ENCODE results near the gene SLTM. TPM values are rescaled to one million over a fixed set of nuclear protein-coding genes. Genes with fewer than 3 reads are reported as not detected.

The SLTM gene
- total RNA-seq, 1 donor from 2014 or later, result 93.9 TPM

- no peak overlapping the region for H3K27ac Mint-ChIP-seq (ENCODE audit: unreplicated experiment)
- no peak for TF ChIP-seq CTCF (IDR thresholded peaks at IDR 0.05)
- H3K36me3 Mint-ChIP-seq (ENCODE audit: unreplicated experiment), result no peaks in the 10 kb centered on the region
- peaks cover 39% of the 10 kb centered on the region for H3K27me3 Mint-ChIP-seq (ENCODE audit: unreplicated experiment)
- no peak for DNase-seq (ENCODE audit: extremely low spot score, unreplicated experiment)
- H3K9me3 Mint-ChIP-seq (ENCODE audit: unreplicated experiment), result no peaks in the 10 kb centered on the region
- no peak overlapping the region for H3K4me3 Mint-ChIP-seq (ENCODE audit: unreplicated experiment)
- peaks cover 4% of the 10 kb centered on the region for H3K4me1 Mint-ChIP-seq (ENCODE audit: unreplicated experiment)
These were observed 44.4 kb upstream of the SLTM start for GRCh38 chr15:58977887-58978286.

DNA sequence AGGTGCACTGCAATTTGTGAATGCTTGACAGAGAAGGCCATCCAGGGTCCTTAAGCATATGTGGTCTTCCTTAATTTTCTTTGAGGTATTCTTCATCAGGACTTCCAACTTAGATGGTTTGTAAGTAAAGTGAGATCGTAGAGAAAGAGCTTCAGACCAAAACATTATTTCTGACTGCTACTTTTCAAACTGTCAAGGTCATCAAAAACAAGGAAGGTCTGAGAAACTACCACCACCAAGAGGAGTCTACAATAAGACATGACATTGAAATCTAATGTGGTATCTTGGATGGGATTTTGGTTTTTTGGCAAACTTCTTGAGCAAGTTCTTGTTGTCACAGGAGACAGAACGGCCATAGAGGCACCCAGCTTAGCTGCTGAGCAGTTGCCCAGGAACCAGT is 34.0 kb upstream of the SLTM start:
- H3K36me3 Mint-ChIP-seq (ENCODE audit: unreplicated experiment), result no peaks in the 10 kb centered on the region
- peaks cover 21% of the 10 kb centered on the region for H3K27me3 Mint-ChIP-seq (ENCODE audit: unreplicated experiment)
- TF ChIP-seq CTCF (IDR thresholded peaks at IDR 0.05), result no peak
- no peaks in the 10 kb centered on the region for H3K9me3 Mint-ChIP-seq (ENCODE audit: unreplicated experiment)
- peaks cover 3% of the 10 kb centered on the region for H3K4me1 Mint-ChIP-seq (ENCODE audit: unreplicated experiment)
- H3K4me3 Mint-ChIP-seq (ENCODE audit: unreplicated experiment), result no peak overlapping the region
- no peak overlapping the region for H3K27ac Mint-ChIP-seq (ENCODE audit: unreplicated experiment)
- no peak for DNase-seq (ENCODE audit: extremely low spot score, unreplicated experiment)

GRCh38 chr15:58966698-58967097 is 33.2 kb upstream of the SLTM start:
- no peaks in the 10 kb centered on the region for H3K36me3 Mint-ChIP-seq (ENCODE audit: unreplicated experiment)
- H3K27me3 Mint-ChIP-seq (ENCODE audit: unreplicated experiment), result peaks cover 16% of the 10 kb centered on the region
- no peak overlapping the region for H3K4me3 Mint-ChIP-seq (ENCODE audit: unreplicated experiment)
- TF ChIP-seq CTCF (IDR thresholded peaks at IDR 0.05), result no peak
- H3K27ac Mint-ChIP-seq (ENCODE audit: unreplicated experiment), result no peak overlapping the region
- H3K9me3 Mint-ChIP-seq (ENCODE audit: unreplicated experiment), result no peaks in the 10 kb centered on the region
- DNase-seq (ENCODE audit: extremely low spot score, unreplicated experiment), result no peak
- peaks cover 3% of the 10 kb centered on the region for H3K4me1 Mint-ChIP-seq (ENCODE audit: unreplicated experiment)

GRCh38 chr15:58962662-58963565 is 29.4 kb upstream of the SLTM start:
- Mint-ChIP-seq H3K4me1 (ENCODE audit: unreplicated experiment) (peaks cover 3% of the 10 kb centered on the region), H3K27me3 (ENCODE audit: unreplicated experiment) (peaks cover 4% of the 10 kb centered on the region), H3K9me3 (ENCODE audit: unreplicated experiment) (no peaks in the 10 kb centered on the region), H3K4me3 (ENCODE audit: unreplicated experiment) (no peak overlapping the region), H3K36me3 (ENCODE audit: unreplicated experiment) (no peaks in the 10 kb centered on the region), H3K27ac (ENCODE audit: unreplicated experiment) (no peak overlapping the region)
- DNase-seq (ENCODE audit: extremely low spot score, unreplicated experiment), result no peak
- TF ChIP-seq CTCF (IDR thresholded peaks at IDR 0.05), result no peak

- H3K36me3 Mint-ChIP-seq (ENCODE audit: unreplicated experiment), result no peaks in the 10 kb centered on the region
- peaks cover 4% of the 10 kb centered on the region for H3K27me3 Mint-ChIP-seq (ENCODE audit: unreplicated experiment)
- no peaks in the 10 kb centered on the region for H3K9me3 Mint-ChIP-seq (ENCODE audit: unreplicated experiment)
- H3K4me3 Mint-ChIP-seq (ENCODE audit: unreplicated experiment), result no peak overlapping the region
- DNase-seq (ENCODE audit: extremely low spot score, unreplicated experiment), result no peak
- no peak overlapping the region for H3K27ac Mint-ChIP-seq (ENCODE audit: unreplicated experiment)
- H3K4me1 Mint-ChIP-seq (ENCODE audit: unreplicated experiment), result peaks cover 5% of the 10 kb centered on the region
- no peak for TF ChIP-seq CTCF (IDR thresholded peaks at IDR 0.05)
These were observed 28.7 kb upstream of the SLTM start for GRCh38 chr15:58962136-58962535.
